ENCODE data around the gene HOXB6.

Gene HOXB6

DNA sequence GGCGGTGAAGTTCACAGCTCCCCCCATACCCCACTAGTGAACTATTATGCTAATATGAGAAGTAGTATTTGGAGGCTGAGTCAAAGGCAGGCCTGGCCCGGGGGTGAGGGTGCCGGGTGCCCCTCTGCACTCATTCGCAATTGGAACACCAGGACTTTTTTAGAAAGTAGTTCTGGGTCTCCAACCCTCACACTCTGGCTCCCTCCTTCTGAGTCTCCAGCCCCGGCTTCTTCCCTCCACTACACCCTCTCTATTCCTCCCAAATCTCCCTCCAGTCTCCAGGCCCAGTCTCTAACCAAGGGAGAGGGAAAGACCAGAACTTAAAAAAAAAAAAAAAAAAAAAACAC, 48.6 kb downstream of the HOXB6 start:
- ATAC-seq, result no peak
- Mint-ChIP-seq H3K27me3 (peaks cover 87% of the 10 kb centered on the region), H3K27ac (no peak overlapping the region), H3K9me3 (no peaks in the 10 kb centered on the region), H3K4me1 (peaks cover 7% of the 10 kb centered on the region), H3K36me3 (no peaks in the 10 kb centered on the region), H3K4me3 (no peak overlapping the region)

DNA sequence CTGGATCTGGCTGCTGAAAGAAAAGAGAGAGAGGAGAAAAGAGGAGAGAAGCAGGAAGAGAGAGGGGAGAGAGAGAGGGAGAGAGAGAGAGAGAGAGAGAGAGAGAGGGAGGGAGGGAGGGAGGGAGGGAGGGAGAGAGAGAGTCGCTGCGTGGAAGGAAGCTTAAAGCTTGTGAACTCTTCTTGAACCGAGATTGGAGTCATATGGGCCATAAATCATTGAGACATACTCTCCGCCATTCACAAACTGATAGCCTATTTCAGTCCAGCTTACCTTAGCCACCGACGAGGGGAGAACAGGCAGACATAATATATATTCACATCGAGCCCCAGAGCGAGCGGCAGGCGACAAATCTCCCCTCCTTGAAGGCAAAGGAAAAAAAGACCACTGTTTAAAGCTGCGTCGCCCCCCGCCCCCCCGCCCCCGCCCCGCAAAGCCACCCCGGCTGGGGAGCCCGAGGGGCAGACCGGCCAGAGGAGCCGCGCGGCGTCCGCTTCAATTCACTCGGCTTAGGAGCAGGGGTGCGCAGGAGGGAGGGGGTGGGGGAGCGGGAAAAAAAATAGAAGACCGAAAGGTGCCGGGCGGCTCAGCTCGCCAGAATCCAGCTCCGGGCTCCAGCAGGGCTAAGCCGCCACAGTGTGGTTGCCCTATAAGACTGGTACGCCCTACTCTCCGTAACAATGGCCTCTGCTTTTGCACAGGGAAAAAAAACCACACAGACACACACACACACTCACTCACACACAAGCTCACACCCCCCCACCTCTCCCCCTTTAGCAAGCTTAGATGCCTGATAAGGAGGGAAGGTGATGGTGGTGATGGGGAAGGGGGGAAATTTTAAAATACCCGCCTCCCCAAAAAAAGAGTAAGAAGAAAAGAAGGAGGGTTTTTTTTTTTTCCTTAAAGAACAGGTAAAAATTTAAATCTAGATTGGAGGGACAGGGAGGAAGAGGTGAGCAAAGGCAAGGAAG, 49.2 kb downstream of the HOXB6 start:
- no peak for ATAC-seq
- Mint-ChIP-seq H3K9me3 (no peaks in the 10 kb centered on the region), H3K36me3 (no peaks in the 10 kb centered on the region), H3K4me1 (peaks cover 7% of the 10 kb centered on the region), H3K27me3 (peaks cover 85% of the 10 kb centered on the region), H3K4me3 (no peak overlapping the region), H3K27ac (no peak overlapping the region)

DNA sequence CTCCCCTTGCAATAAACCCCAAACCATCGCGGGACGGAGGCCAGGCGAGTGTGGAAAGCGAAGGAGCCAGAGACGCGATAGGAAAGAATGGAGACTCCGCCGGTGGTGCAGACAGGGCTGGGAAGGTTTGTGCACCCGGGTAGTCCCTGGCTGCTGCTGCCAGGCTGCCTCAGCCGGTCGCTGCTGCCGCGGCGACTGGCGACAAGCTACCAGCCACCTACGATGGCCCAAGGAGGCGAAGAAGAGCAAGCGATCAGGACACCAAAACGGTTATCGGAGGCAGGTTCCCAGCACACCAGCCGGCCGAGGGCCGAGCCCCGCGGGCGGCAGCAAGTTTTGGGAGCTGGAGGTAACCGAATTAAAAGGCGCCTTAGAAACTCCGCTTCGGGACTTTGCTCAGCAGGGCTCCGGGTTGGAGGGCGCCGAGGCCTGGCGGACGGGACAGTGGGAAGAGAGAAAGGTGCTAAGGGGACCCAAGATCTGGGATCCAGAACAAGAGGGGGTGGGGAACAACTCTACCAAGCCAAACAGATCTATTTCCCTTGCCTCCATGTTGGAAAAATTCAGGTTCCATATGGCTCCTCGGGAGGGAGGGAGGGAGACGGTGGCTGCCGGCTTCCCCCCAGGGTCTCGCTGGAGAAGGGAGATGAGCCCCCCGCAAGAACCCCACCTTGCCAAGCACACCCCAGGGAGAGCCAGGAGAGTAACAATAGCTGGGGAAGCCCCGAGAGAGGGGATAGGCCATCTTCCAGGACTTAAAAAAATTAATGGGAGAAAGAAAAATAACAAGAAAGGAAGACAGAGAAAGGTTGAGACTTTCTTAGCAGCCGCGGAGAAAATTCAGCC, 50.2 kb downstream of the HOXB6 start:
- Mint-ChIP-seq H3K4me3 (no peak overlapping the region), H3K27ac (no peak overlapping the region), H3K36me3 (no peaks in the 10 kb centered on the region), H3K9me3 (no peaks in the 10 kb centered on the region), H3K27me3 (peaks cover 76% of the 10 kb centered on the region), H3K4me1 (peaks cover 7% of the 10 kb centered on the region)
- no peak for ATAC-seq

DNA sequence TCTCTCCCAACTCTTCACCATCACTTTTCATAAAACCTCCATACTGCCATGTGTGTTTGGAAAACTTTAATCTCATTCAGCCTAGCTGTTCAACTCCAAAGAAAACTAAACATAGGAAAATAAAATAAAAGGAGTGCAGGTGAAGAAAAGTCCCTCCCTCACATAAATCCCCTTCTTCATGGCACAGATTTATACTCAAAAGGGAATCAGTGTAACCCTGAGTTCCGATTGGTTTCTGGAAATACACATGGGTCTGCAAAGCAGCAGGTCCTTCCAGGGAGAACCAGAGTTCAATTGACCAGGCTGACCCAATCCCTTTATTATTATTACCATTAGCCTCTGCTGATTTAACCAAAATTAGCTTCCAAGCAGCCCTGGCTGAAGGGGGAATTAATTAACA, 51.0 kb downstream of the HOXB6 start:
- Mint-ChIP-seq H3K4me1 (peaks cover 7% of the 10 kb centered on the region), H3K9me3 (no peaks in the 10 kb centered on the region), H3K36me3 (no peaks in the 10 kb centered on the region), H3K27ac (no peak overlapping the region), H3K4me3 (no peak overlapping the region), H3K27me3 (peaks cover 68% of the 10 kb centered on the region)
- no peak for ATAC-seq

DNA sequence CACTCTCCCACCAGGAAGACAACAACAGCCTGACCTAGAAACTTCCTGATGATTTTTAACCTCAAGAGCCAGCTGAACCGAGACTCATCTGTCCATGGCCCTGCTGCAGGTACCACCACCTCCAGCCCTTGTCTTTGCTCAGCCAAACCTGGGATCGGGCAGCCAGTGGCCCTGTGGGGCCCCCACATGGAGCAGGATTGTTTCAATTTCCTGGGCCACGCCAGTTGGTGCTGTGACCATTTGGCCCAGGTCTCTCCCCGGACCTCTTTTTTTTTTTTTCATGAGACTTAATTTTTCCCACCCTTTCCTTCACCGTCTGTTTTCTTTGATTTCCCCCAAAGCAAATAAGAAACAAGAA, 51.6 kb downstream of the HOXB6 start:
- H3K27ac Mint-ChIP-seq, result no peak overlapping the region
- H3K27me3 Mint-ChIP-seq, result peaks cover 61% of the 10 kb centered on the region
- H3K4me3 Mint-ChIP-seq, result no peak overlapping the region
- no peaks in the 10 kb centered on the region for H3K9me3 Mint-ChIP-seq
- no peak for ATAC-seq
- peaks cover 7% of the 10 kb centered on the region for H3K4me1 Mint-ChIP-seq
- no peaks in the 10 kb centered on the region for H3K36me3 Mint-ChIP-seq

DNA sequence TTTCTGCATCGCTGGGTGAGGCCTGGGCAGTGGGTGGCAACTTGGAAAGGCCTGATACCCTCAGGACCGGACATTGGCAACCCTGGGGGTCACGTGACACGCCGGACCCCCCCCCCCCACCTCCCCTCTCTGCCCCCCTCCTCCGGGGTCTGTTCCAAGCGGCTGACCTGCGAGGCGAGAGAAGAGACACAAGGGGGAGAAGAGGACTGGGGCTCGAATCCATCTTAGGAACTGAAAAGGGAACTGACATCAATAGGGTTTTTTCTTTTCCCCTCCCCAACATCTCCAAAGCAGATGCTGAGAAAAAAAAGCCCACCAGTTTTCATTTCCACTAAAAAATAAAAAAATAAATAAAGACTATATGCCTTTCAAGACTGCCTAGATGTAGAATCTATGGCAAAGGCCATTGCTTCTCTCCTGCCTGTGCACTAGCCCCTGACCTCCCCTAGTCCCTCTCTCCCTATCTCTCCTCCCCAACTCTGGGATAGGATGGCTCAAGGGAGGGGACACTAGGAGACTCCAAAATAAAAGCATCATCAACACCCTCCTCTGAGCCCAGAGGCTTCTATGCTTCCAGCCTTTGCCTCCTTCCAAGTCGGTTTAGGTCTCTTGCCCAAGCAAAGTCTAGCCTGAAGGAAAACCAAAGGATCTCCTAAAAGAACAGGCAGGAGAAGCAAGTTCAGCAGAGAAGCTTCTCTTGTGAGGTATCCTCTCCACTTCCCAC, 52.2 kb downstream of the HOXB6 start:
- no peak for ATAC-seq
- no peaks in the 10 kb centered on the region for H3K9me3 Mint-ChIP-seq
- no peak overlapping the region for H3K27ac Mint-ChIP-seq
- peaks cover 56% of the 10 kb centered on the region for H3K27me3 Mint-ChIP-seq
- no peaks in the 10 kb centered on the region for H3K36me3 Mint-ChIP-seq
- no peak overlapping the region for H3K4me3 Mint-ChIP-seq
- H3K4me1 Mint-ChIP-seq, result peaks cover 7% of the 10 kb centered on the region

DNA sequence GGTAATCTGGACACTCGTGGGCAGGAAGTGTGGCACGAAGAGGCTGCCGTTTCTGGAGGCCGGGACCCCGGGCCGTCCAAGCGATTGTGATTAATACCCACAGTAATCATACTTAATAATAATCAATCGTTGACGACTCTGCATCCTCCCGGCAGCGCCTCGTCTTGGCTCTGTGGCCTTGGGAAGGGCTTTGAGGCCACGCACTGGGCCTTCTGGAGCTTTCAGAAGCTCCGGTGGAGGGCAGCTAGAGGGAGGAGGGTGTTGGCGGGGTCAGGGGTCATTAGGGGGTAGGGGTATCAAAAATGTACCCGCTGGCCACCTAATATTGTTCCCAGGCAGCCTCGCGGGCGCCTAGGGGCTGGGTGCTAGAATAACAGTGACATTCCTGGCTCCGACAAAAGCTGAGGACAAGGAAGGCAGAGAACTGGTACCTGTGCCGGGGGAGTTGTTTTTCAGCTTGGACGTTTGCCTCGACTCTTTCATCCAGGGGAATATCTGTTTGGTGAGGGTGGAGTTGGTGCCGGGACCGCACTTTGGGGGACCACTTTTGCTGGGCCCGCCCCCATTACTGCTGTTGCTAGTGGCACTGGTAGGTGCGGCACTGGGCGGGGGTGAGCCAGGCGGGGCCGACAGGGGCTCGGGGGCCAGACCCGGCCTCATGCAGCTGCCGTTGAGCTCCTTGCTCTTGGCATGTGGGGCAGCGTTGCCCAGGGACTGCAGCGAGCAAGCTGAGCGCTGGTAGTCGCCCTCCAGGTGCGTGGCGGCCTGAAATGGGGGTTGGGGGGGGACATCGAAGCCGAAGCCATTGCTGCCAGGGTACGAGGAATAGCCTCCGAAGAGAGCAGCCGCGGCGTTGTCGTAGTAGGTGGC, 53.0 kb downstream of the HOXB6 start:
- ATAC-seq, result no peak
- peaks cover 7% of the 10 kb centered on the region for H3K4me1 Mint-ChIP-seq
- no peak overlapping the region for H3K4me3 Mint-ChIP-seq
- H3K36me3 Mint-ChIP-seq, result no peaks in the 10 kb centered on the region
- peaks cover 54% of the 10 kb centered on the region for H3K27me3 Mint-ChIP-seq
- H3K9me3 Mint-ChIP-seq, result no peaks in the 10 kb centered on the region
- no peak overlapping the region for H3K27ac Mint-ChIP-seq

DNA sequence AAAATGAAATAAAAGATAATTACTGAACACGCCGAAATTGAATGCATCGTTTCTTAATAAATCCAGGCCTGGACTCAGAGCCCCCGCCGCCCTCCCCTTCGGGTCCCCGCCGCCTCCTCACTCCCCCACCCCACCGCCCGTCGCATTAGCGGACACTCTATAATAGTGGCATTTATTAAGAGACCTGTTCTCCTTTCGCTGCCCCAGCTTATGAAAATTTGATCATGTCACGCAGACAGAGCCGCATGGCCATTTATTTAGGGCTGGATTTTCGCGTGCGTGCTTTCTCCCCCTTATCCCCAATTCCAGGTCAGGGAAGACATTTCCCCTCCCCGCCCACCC, 53.6 kb downstream of the HOXB6 start:
- peaks cover 54% of the 10 kb centered on the region for H3K27me3 Mint-ChIP-seq
- no peak for ATAC-seq
- H3K4me1 Mint-ChIP-seq, result peaks cover 7% of the 10 kb centered on the region
- no peaks in the 10 kb centered on the region for H3K36me3 Mint-ChIP-seq
- H3K4me3 Mint-ChIP-seq, result no peak overlapping the region
- no peaks in the 10 kb centered on the region for H3K9me3 Mint-ChIP-seq
- H3K27ac Mint-ChIP-seq, result no peak overlapping the region

DNA sequence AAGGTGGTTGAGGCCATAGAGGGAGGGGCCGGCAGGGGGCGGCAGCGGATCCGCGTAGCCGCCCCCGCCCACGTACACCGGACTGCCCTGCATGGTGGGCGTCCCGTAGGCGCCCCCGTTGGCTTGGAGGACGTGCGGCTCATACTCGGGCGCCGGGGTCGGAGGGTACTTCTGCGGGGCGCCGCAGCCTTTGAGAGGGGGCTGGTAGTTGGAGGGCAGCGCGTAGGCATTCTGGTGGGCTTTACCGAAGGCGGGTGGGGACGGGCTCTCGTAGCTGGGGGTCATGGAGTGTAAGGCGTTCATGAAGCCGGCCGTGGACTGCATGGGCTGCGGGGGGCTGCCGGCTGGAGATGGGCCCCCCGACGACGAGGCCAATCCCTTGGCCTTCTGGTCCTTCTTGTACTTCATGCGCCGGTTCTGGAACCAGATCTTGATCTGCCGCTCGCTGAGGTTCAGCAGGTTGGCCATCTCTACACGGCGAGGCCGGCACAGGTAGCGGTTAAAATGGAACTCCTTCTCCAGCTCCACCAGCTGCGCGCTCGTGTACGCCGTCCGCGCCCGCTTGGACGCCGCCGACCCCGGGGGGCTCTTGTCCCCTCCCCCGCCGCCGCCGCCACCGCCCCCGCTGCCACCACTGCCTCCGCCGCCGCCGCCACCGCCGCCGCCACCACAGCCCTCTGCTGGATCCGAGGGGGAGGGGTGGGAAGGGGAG, 54.1 kb downstream of the HOXB6 start:
- H3K36me3 Mint-ChIP-seq, result no peaks in the 10 kb centered on the region
- peaks cover 54% of the 10 kb centered on the region for H3K27me3 Mint-ChIP-seq
- ATAC-seq, result peak; percentile 53
- H3K27ac Mint-ChIP-seq, result no peak overlapping the region
- no peaks in the 10 kb centered on the region for H3K9me3 Mint-ChIP-seq
- H3K4me3 Mint-ChIP-seq, result no peak overlapping the region
- peaks cover 7% of the 10 kb centered on the region for H3K4me1 Mint-ChIP-seq

DNA sequence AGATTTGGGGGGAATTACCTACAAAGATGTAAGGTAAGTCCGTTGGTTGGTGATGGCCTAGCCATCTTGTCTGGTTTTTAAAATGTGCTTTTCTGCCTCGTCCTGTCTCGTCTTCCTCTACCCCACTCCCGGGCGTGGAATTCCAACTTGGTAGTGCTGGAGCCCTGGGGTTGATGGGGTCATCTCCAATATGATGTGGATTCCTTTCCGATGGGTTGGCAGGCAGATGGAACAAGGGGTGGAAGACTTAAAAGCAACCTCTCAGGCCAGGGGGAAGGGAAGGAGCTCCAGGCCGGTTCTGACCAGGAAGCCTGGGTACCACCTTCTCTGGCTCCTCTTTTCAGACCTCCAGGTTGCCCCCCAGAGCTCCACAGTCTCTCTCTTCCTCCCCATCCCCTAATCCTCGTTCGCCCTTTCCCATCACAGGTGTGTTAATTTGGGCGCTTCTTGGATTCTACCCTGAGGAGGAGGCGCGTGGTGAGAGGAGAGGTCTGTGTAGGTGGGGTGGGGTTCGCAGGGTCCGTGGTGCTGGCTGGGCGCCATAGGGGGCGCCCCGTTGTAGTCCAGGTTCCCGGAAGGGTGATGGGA, 54.8 kb downstream of the HOXB6 start:
- Mint-ChIP-seq H3K27ac (no peak overlapping the region), H3K4me1 (peaks cover 3% of the 10 kb centered on the region), H3K36me3 (no peaks in the 10 kb centered on the region), H3K4me3 (no peak overlapping the region), H3K27me3 (peaks cover 54% of the 10 kb centered on the region), H3K9me3 (no peaks in the 10 kb centered on the region)
- ATAC-seq, result peak; percentile 29

DNA sequence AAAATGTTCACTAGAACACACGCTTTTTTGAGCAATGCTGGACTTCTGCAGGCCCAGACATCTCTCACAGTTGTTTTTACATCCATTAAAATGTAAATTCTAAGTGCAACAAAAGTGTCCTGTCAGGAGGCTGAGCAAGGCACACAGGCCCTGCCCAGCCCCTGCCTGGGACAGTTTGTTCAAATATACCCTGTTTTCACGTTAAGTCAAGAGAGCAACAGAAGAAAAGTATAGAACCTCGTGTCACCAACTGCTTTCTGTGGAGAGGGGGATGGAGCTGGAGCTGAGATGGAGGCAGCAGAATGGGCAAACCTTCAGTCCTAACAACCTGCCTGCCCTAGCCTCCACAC, 55.5 kb downstream of the HOXB6 start:
- Mint-ChIP-seq H3K27ac (no peak overlapping the region), H3K4me3 (no peak overlapping the region), H3K36me3 (no peaks in the 10 kb centered on the region), H3K27me3 (peaks cover 54% of the 10 kb centered on the region), H3K4me1 (peaks cover 1% of the 10 kb centered on the region), H3K9me3 (no peaks in the 10 kb centered on the region)
- ATAC-seq, result no peak

DNA sequence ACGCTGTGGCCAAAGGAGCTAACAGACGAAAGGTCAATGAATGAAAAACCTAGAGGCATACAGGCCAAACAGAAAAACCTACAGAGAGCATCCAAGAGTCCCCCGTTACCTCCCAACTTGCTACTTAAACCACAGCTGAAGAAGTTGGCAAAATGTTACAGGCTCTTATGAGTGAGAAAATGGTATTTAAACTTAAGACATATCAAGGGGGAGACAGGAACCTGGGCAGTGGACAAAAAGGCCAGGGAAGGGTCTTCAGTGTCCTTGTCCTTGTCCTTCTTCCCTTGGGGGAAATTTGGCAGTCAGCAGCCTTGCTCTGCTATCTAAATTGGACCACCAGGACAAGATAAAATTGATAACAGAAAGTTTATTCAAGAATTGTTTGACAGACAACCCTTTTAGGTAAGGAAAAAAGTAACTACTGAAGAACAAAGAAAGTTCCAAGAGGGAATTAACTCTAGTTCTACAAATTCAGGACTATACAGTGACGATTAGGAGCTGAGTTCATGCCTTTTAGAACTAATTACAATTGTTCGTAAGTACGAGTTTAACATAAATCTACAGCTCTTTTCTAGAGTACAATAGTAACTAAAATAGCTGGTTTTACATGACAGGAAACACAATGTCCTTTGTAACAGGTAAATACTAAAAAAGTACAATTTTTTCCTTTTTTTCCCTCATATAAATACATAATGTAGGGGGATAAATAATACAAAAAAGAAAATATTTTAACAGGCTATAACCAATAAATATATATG, 56.1 kb downstream of the HOXB6 start:
- Mint-ChIP-seq H3K9me3 (no peaks in the 10 kb centered on the region), H3K27me3 (peaks cover 54% of the 10 kb centered on the region), H3K27ac (no peak overlapping the region), H3K36me3 (no peaks in the 10 kb centered on the region), H3K4me3 (no peak overlapping the region), H3K4me1 (peaks cover 7% of the 10 kb centered on the region)
- no peak for ATAC-seq

DNA sequence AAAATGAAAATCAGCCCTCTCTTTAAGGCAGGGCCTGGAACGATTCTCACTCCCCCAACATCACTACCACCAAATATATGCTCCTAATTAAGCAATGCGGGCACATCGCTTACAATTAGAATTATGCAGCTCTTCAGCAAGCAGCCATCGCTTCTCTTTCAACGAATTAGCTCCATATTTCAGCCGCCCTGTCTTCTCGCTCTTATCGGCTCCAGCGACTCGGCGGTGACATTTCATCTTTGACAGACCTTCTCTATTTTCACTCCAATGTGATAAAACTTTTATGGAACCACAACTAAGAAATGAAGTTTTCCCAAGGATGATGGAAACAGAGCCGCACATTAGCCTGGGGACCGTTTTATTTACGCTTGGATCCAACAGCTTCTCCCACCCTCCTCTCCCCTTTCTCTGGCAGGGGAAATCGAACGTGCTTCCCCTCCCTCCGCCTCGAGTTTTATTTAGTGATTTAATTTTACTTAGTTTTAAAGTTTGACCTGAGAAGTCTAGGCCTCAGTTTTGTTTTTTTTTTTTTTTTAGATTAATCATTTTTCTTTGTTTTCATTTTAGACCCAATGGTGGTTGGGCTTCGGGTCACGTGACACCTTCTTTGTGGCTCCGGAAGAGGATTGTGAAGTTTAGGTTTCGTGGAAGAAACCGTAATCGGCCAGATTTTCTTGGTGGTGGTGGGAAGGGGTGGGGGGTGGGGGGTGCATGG, 56.8 kb downstream of the HOXB6 start:
- H3K9me3 Mint-ChIP-seq, result no peaks in the 10 kb centered on the region
- peaks cover 54% of the 10 kb centered on the region for H3K27me3 Mint-ChIP-seq
- H3K4me3 Mint-ChIP-seq, result no peak overlapping the region
- H3K36me3 Mint-ChIP-seq, result no peaks in the 10 kb centered on the region
- H3K27ac Mint-ChIP-seq, result no peak overlapping the region
- ATAC-seq, result no peak
- H3K4me1 Mint-ChIP-seq, result peaks cover 12% of the 10 kb centered on the region
